HG03025 (cell line): Measurements from ENCODE around the gene ADGRL4.
"Not testable (repeated sequence)": the region's sequence is repeated elsewhere in the genome, so short reads cannot be mapped to it uniquely, and the experiment has no call there.

ENCODE experiments used
- ATAC-seq: cut with Tn5 transposase; IDR thresholded peaks from one replicate; pipeline ENCODE4 v1.9.1; 2021; ENCODE audit warnings: mild to moderate bottlenecking, moderate library complexity; ENCODE audit not compliant: unreplicated experiment, low FRiP score

Gene ADGRL4

DNA sequence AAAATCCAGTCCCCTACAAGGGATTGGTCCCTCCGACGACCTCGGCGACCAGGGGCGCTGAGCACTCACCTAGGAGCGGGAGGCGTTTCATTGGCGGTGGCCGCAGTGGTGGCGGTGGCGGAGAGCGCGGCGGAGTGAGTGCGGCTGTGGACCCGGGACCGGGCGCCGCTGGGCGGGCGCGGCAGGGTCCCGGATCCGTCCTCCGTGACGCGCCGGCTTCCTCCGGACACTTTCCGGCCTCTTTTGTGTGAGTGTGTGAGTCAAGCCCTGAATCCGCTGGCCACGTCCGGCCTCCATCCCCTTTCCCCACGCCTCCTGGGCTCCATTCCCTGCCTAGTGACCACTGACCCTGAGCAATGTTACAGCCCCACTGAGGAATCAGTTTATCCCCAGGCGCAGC, at the start of gene ADGRL4:
ADGRL4 (minus strand) TSS at position 167 of the 400 bp plus-strand sequence; CDS start at position 91, 76 bp downstream.
- no peak for ATAC-seq

- ATAC-seq: no peak
Observed at GRCh38 chr1:79055856-79056255, 49.3 kb upstream of the ADGRL4 start.

DNA sequence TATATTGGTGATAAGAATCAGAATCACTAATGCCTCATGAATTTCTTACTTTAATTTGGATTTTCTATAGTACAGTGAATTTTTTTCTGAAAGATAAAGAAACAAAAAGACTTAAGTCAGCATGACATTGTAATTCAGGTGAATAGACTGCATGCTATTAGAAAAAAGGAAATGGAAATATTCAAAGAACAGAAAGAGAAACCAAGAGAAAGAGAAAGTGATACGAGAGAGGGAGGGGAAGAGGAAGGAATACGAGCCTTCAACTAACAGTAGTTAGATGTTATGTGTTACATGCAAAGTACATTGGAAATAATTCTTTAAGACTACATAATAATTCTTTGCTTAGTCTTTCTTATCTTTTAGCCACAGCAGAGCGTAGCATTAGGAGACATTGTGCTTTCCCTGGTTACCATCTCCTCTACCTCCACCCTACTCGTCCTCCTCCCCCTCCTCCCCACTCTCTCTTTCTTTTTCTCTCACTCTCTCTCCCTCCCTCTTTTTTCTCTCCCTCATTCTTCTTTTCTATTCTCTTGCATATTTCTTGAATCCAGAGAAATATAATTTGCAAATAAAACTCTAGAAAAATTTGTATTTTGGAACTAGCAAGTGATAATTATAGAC, 46.4 kb upstream of the ADGRL4 start:
- ATAC-seq: peak; percentile 98

- no peak for ATAC-seq
Observed at GRCh38 chr1:79044974-79045650, 38.6 kb upstream of the ADGRL4 start.

DNA sequence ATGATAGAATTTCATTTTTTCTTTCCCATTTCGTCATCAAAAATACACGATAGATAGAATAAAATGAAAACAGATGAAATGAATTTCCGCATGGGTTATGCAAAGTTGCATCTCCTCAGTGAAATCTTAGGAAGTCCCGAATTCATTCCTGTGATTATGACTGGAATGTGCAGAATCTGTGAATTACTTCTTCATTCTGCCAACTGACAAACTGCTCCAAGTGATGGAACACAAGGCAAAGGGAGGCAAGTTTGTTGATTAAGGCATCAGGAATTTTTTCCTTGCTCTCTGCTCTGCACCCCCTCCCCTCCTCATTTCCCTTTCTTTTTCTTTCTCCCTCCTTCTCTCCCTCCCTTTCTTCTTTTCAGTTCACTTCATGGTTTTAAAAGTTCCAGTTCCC, 37.0 kb upstream of the ADGRL4 start:
- no peak for ATAC-seq

DNA sequence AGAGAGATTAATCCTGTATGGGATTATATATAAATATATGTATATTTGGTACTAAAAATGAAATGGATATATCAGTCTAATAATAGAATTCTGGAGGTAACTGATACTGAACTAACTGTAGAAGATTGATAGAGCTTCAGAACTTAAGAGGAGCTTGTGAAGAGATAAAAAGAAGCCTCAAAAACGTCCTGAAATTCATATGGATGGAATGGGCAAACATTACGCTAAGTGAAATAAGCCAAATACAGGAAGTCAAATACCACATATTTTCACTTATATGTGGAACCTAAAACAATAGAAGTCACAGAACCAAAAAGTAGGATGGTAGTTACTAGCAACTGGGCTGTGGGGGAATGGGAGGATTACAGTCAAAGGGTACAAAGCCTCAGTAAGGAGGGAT, 36.0 kb upstream of the ADGRL4 start:
- ATAC-seq: no peak

- peak; percentile 54 for ATAC-seq
Observed at GRCh38 chr1:79042117-79042516, 35.6 kb upstream of the ADGRL4 start.

- no peak for ATAC-seq
Observed at GRCh38 chr1:79041666-79042065, 35.1 kb upstream of the ADGRL4 start.

- ATAC-seq: peak; percentile 84
Observed at GRCh38 chr1:79040424-79041082, 34.0 kb upstream of the ADGRL4 start.

DNA sequence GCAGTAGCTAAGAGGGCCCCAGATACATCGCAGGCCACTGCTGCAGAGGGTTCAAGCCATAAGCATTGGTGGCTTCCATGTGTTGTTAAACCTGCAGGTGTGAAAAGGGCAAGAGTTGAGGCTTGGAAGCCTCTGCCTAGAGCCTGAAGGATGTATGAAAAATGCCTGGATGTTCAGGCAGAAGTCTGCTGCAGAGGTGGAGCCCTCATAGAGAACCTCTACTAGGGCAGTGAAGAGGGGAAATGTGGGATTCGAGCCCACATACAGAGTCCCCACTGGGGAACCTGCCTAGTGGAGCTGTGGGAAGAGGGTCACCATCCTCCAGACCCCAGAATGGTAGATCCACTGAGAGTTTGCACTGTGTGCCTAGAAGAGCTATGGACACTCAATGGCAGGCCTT, 30.6 kb upstream of the ADGRL4 start:
- no peak for ATAC-seq

DNA sequence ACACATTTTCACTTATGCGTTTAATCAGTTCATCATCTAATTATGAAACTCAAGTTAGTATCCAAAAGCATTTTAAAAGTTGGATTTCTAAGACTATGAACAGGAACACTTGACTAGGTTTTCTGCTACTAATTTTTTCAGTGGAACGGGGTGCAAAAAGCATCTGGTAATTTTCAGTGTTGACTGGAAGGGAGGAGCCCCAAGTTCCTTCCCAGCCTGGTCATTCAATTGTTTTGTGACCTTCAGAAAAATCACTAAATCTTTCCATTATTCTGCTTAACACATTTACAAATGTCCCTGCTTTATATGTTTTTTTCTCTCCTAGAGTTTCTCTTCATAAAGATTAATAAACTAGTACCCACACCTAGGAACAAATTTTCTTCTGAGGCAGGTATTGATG, 6.0 kb upstream of the ADGRL4 start:
- no peak for ATAC-seq

DNA sequence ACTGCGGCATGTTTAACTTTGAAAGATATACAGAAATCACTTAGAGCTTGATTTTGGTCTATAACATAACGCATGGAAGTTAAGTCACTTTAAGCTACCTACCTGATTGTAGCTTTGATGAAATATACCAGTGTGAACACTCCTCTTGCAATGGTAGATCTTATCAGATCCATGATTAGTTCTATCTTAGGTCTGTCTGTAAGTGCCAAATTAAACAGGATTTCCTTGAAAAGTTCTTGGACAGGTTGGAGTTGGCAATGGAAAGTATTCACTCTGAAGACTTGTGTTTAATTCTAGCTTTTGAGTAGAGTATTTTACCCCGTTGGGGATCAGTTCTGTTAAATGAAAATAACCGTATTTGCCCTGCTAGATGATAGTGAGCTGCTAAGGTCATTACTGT, 4.1 kb upstream of the ADGRL4 start:
- ATAC-seq: no peak

DNA sequence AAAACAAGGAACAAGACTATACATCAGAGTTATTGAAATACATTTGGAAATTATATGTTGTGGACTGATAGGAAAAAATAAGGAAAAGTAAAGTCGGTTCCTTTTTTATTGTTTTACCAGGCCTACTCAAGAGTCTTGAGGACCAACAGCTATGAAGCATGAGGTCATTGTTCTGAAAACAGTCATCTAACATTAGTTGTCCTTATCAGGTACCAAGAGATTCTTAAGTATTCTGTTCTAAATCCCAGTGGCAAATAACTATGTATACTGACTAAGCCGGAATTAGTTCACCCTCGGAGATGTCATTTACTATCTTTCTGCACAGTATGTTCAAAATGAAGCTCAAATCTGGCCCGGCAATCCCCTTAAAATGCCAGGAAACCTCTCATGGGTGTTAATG, 585 bp downstream of the ADGRL4 start:
- no peak for ATAC-seq

- ATAC-seq: no peak
Observed at GRCh38 chr1:79004916-79005315, 1.6 kb downstream of the ADGRL4 start.

- ATAC-seq: no peak
Observed at GRCh38 chr1:78996791-78997190, 9.7 kb downstream of the ADGRL4 start.

- no peak for ATAC-seq
Observed at GRCh38 chr1:78987042-78987441, 19.5 kb downstream of the ADGRL4 start.

DNA sequence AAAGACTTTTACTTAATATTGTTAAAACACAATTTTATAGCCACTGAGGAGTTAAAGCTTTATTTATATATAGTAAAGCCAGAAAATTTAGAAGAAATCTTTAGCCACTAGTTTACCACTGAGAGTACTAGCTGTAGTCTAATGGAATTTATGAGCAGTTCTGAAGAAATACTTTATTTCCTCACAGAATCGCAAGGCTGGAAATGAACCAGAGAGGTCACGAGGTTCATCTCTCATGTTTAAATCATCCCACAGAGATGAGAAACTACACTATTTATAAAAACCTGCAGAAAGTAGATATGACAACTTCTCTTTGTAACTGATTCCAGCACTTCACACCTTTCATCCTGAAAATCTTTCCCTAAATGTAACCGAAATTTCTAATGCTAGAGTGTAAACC, 26.0 kb downstream of the ADGRL4 start:
- no peak for ATAC-seq

DNA sequence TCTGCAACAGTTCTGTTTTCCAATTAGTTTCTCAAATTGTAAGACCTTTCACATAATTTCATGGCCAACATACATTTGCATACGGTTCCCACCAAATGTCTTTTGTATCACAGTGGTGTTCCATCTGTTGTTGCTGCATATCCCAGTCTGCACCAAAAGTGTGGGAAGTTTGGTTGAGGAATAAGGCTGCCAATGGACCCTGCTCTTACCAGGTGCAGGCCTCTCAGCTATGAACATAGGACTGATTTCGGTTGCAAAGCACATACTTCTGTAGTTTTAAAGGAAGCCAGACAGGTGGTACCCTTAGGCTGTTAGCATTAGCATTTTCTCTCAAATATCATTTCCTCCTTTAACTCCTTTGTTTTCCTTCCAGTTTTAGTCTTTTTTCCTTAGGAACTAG, 33.8 kb downstream of the ADGRL4 start:
- ATAC-seq: no peak

DNA sequence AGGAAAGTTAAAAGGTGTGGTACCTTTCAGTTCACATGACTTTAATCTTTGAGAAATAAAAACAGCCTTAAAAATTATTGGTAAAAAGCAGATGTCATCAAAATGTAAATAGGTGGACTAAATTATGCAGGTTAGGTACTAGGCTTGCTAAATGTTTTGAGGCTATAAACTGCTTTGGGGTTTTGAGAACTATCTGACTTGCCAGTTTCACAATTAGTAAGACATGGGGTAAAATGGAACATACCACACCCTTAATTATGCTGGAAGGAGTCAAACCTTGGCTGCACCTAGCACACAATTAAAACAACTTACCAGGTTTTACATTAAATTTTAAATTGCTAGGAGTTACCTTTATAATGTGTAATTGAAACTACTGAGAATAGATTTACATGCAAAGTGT, 39.4 kb downstream of the ADGRL4 start:
- ATAC-seq: not testable (repeated sequence)

- no peak for ATAC-seq
Observed at GRCh38 chr1:78958711-78959110, 47.8 kb downstream of the ADGRL4 start.

DNA sequence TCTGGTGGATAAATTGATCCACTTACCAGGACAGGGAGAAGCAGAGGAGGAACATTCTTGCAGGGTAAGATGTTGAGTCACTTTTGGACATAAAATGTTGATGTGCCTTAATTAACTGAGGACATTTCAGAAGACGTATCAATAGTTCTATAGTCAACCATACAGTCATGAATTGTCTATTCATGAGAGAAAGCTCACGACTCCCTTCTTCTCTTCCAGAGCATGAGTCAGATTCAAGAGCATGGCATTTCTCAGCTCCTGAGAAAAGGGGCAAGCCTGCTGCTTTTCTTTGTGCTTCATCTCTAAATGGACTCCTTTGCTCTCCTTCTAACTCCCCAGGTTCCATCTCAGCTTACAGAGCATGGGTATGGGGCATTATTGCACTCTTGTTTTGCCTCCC, 55.7 kb downstream of the ADGRL4 start:
- no peak for ATAC-seq

DNA sequence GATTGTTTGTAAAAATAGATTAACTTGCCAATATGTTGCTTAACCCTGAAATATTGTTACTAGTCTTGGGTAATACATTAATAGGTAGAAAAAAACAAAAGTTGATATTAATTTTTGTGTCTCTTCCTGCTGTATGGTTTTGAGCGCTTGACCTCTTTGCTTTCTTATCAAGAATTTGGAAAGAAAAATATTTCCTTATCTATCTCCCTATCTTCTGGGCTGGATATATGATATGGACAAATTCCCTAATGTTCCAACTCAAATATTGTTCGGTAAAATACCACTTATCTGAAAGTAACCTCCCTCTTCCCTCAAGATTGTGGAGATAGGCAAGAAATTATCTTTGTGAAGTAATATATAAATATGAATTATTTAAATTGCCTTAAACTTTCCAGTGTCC, 57.3 kb downstream of the ADGRL4 start:
- ATAC-seq: no peak
